ENCODE results near the gene SPTLC1.
"Not testable (repeated sequence)": the region's sequence is repeated elsewhere in the genome, so short reads cannot be mapped to it uniquely, and the experiment has no call there.

The SPTLC1 gene, protein sequence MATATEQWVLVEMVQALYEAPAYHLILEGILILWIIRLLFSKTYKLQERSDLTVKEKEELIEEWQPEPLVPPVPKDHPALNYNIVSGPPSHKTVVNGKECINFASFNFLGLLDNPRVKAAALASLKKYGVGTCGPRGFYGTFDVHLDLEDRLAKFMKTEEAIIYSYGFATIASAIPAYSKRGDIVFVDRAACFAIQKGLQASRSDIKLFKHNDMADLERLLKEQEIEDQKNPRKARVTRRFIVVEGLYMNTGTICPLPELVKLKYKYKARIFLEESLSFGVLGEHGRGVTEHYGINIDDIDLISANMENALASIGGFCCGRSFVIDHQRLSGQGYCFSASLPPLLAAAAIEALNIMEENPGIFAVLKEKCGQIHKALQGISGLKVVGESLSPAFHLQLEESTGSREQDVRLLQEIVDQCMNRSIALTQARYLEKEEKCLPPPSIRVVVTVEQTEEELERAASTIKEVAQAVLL

DNA sequence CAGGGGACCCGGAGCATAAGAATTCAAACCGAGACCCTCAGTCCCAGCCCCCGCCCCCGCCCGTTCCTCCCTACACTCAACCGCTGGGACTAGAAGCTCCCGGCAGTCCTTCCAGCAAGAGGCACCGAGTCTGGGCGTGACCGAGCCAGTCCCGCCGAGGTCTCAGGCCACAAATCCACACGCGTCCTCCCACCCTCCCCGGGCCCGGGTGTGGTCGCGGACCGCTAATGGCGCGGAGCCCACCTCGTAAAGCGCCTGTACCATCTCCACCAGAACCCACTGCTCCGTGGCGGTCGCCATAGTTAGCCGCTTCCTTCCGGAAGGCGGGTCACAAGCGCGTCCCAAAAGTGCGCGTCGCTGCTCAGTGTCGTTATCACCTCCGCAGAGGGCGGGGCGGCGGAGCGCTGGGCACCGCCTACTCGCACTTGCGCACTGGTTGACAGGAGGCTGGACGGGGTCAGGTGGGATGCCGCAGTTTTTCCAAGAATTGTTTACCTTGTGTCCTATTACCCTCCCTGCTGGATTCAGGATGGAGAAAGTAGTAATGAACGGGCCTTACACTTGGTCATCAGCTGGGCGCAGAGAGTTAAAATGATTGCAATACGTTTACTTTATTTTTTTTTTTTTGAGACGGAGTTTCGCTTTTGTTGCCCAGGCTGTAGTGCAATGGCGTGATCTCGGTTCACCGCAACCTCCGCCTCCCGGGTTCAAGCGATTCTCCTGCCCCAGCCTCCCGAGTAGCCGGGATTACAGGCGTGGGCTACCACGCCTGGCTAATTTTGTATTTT is at the start of gene SPTLC1:
Gene SPTLC1 (minus strand): TSS at position 343 of the 788 bp plus-strand sequence. CDS start 43 bp downstream, at position 300.
- peak; percentile 97 for DNase-seq
- Mint-ChIP-seq H3K27me3 (no peaks in the 10 kb centered on the region), H3K36me3 (ENCODE audit: low read depth) (peaks cover 15% of the 10 kb centered on the region), H3K4me3 (peak within 1 kb of the TSS; percentile 99), H3K4me1 (ENCODE audit: low read depth) (peaks cover 38% of the 10 kb centered on the region), H3K27ac (peak within 1 kb of the TSS; percentile 99), H3K9me3 (no peaks in the 10 kb centered on the region)

- Mint-ChIP-seq H3K36me3 (ENCODE audit: low read depth) (no peaks in the 10 kb centered on the region), H3K9me3 (peaks cover 16% of the 10 kb centered on the region), H3K27me3 (peaks cover 18% of the 10 kb centered on the region), H3K4me1 (ENCODE audit: low read depth) (no peaks in the 10 kb centered on the region), H3K4me3 (no peak overlapping the region), H3K27ac (no peak overlapping the region)
- DNase-seq: no peak
Measured at GRCh38 chr9:92164975-92165374, 49.8 kb upstream of the SPTLC1 start.

DNA sequence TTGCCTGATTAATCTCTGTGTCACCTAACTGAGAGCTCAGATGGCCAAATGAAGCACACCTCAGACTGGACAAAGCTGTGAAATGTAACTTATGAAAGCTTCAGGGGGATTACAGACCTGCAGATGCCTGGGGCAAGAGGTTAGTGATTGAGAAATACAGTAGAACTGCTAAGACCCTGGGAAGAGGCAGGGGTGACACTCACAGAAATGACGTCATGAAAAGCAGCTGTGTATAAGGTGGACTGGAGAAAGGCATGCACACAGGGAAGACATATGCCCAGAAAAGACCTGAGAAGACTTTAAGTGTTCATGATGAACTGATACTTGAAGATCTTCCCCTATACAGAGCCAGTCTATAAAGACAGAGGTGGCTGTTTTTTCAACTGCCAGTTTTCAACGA is 49.3 kb upstream of the SPTLC1 start:
- H3K27ac Mint-ChIP-seq: no peak overlapping the region

GRCh38 chr9:92163276-92163675 is 48.1 kb upstream of the SPTLC1 start:
- Mint-ChIP-seq H3K27me3 (peaks cover 26% of the 10 kb centered on the region), H3K9me3 (peaks cover 16% of the 10 kb centered on the region), H3K4me1 (ENCODE audit: low read depth) (no peaks in the 10 kb centered on the region), H3K27ac (no peak overlapping the region), H3K36me3 (ENCODE audit: low read depth) (no peaks in the 10 kb centered on the region), H3K4me3 (no peak overlapping the region)
- DNase-seq: no peak

More for the DNA sequence above, 49.3 kb upstream of the SPTLC1 start:
- peaks cover 16% of the 10 kb centered on the region for H3K27me3 Mint-ChIP-seq
- H3K36me3 Mint-ChIP-seq (ENCODE audit: low read depth): no peaks in the 10 kb centered on the region
- peaks cover 16% of the 10 kb centered on the region for H3K9me3 Mint-ChIP-seq
- H3K4me3 Mint-ChIP-seq: no peak overlapping the region
- H3K4me1 Mint-ChIP-seq (ENCODE audit: low read depth): no peaks in the 10 kb centered on the region
- no peak for DNase-seq

GRCh38 chr9:92160786-92161185 is 45.6 kb upstream of the SPTLC1 start:
- Mint-ChIP-seq H3K27me3 (peaks cover 22% of the 10 kb centered on the region), H3K36me3 (ENCODE audit: low read depth) (no peaks in the 10 kb centered on the region), H3K9me3 (peaks cover 16% of the 10 kb centered on the region), H3K27ac (no peak overlapping the region), H3K4me1 (ENCODE audit: low read depth) (no peaks in the 10 kb centered on the region), H3K4me3 (no peak overlapping the region)
- DNase-seq: no peak

DNA sequence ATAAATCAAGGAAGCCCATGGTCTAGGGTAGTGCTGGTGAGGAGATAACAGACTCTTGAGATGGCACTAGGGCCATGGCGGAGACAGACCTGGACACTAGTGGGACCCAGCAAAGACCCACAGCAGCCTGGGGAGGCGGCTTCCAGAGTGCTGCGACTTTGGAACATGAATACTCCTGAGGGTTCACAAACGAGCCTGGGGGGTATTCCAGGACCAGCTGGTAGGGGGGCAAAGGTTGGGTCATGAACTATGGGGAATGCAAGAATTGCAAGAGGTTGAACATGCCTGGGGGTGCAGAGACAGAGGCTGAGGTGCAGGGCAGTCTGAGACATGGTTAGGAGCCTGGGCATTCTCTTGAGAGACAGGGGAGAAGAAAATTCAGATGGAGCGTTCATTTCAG is 43.8 kb upstream of the SPTLC1 start:
- no peaks in the 10 kb centered on the region for H3K36me3 Mint-ChIP-seq (ENCODE audit: low read depth)
- H3K27ac Mint-ChIP-seq: no peak overlapping the region
- no peaks in the 10 kb centered on the region for H3K4me1 Mint-ChIP-seq (ENCODE audit: low read depth)
- peaks cover 22% of the 10 kb centered on the region for H3K27me3 Mint-ChIP-seq
- H3K4me3 Mint-ChIP-seq: no peak overlapping the region
- peaks cover under 1% of the 10 kb centered on the region for H3K9me3 Mint-ChIP-seq
- DNase-seq: no peak

DNA sequence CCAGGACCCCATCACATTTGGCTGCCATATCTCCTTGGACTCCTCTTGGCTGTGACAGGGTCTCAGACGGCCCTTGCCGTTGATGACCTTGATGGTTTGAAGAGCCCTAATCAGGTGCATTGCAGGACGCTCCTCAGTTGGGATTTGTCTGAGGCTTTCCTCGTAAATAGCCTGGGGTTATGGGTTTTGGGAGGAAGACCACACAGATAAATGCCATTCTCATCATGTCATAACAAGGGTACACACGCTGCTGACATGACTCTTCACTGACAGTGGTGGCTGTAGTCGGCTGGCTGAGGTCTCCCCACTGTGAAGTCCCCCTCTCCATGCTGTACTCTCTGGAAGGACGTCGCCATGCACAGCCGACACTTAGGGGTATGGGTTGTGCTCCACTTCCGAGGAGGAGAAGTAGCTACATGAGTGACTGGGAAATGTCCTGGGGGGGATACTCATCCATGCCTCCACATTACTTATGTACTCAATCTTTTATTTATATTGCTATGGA is 42.9 kb upstream of the SPTLC1 start:
- no peak for DNase-seq
- no peaks in the 10 kb centered on the region for H3K36me3 Mint-ChIP-seq (ENCODE audit: low read depth)
- H3K27me3 Mint-ChIP-seq: peaks cover 22% of the 10 kb centered on the region
- no peak overlapping the region for H3K4me3 Mint-ChIP-seq
- H3K9me3 Mint-ChIP-seq: no peaks in the 10 kb centered on the region
- H3K4me1 Mint-ChIP-seq (ENCODE audit: low read depth): no peaks in the 10 kb centered on the region
- no peak overlapping the region for H3K27ac Mint-ChIP-seq

GRCh38 chr9:92155736-92156135 is 40.5 kb upstream of the SPTLC1 start:
- H3K36me3 Mint-ChIP-seq (ENCODE audit: low read depth); H3K27ac Mint-ChIP-seq: not testable (repeated sequence)

DNA sequence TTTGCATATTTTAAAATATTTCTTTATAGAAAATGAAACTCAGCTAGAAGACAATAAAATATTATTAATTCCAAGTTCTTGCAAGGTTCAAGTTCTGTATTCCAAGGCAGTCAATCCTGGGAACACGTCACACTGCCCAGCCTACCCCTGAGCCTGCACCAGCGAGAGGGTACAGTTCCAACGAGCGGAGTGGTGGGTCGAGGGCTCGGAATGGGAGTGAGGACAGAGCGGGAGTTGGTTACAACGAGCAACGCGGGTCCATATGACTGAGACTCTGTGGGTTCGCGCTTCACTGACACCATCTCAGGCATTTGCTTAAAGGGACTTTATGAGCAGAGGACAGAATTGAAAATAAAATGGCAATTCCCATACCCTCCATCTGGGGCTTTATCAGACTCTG is 40.0 kb upstream of the SPTLC1 start:
- H3K36me3 Mint-ChIP-seq (ENCODE audit: low read depth): no peaks in the 10 kb centered on the region
- H3K9me3 Mint-ChIP-seq: no peaks in the 10 kb centered on the region
- H3K4me3 Mint-ChIP-seq: no peak overlapping the region

More at GRCh38 chr9:92155736-92156135, 40.5 kb upstream of the SPTLC1 start:
- H3K9me3 Mint-ChIP-seq; DNase-seq; H3K4me1 Mint-ChIP-seq (ENCODE audit: low read depth); H3K4me3 Mint-ChIP-seq: not testable (repeated sequence)
- H3K27me3 Mint-ChIP-seq: peaks cover 22% of the 10 kb centered on the region

GRCh38 chr9:92153466-92154415 is 38.5 kb upstream of the SPTLC1 start:
- not testable (repeated sequence) for DNase-seq; H3K4me3 Mint-ChIP-seq; H3K4me1 Mint-ChIP-seq (ENCODE audit: low read depth); H3K9me3 Mint-ChIP-seq; H3K27ac Mint-ChIP-seq; H3K36me3 Mint-ChIP-seq (ENCODE audit: low read depth)
- peaks cover 20% of the 10 kb centered on the region for H3K27me3 Mint-ChIP-seq

More for the DNA sequence above, 40.0 kb upstream of the SPTLC1 start:
- Mint-ChIP-seq H3K4me1 (ENCODE audit: low read depth) (no peaks in the 10 kb centered on the region), H3K27ac (no peak overlapping the region), H3K27me3 (peaks cover 21% of the 10 kb centered on the region)
- no peak for DNase-seq

- H3K4me3 Mint-ChIP-seq: no peak overlapping the region
- H3K27ac Mint-ChIP-seq: no peak overlapping the region
- no peaks in the 10 kb centered on the region for H3K9me3 Mint-ChIP-seq
- no peaks in the 10 kb centered on the region for H3K4me1 Mint-ChIP-seq (ENCODE audit: low read depth)
- no peak for DNase-seq
- peaks cover 16% of the 10 kb centered on the region for H3K27me3 Mint-ChIP-seq
- H3K36me3 Mint-ChIP-seq (ENCODE audit: low read depth): no peaks in the 10 kb centered on the region
Measured at GRCh38 chr9:92151691-92152393, 36.6 kb upstream of the SPTLC1 start.

DNA sequence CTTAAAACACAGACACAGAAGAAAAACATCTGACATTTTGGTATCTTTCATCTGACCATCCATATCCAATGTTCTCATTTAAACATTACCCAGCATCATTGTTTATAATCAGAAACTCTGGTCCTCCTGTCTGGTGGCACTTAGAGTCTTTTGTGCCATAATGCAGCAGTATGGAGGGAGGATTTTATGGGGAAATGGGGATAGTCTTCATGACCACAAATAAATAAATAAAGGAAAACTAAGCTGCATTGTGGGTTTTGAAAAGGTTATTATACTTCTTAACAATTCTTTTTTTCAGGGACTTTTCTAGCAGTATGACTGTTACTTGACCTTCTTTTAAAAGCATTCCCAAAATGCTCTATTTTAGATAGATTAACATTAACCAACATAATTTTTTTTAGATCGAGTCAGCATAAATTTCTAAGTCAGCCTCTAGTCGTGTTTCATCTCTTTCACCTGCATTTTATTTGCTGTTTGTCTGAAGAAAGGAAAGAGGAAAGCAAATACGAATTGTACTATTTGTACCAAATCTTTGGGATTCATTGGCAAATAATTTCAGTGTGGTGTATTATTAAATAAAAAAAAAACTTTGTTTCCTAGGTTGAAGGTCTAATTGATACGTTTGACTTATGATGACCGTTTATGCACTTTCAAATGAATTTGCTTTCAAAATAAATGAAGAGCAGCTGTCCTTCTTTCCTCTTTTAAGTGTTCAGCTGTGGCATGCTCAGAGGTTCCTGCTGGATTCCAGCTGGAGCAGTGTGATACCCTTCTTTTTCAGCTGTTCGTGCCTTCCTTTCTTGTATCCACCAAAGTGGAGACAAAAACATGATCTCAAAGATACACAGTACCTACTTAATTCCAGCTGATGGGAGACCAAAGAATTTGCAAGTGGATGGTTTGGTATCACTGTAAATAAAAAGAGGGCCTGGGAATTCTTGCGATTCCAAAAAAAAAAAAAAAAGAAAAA is 35.6 kb upstream of the SPTLC1 start:
- DNase-seq; H3K36me3 Mint-ChIP-seq (ENCODE audit: low read depth); H3K27ac Mint-ChIP-seq; H3K4me1 Mint-ChIP-seq (ENCODE audit: low read depth); H3K9me3 Mint-ChIP-seq; H3K4me3 Mint-ChIP-seq: not testable (repeated sequence)
- H3K27me3 Mint-ChIP-seq: peaks cover 23% of the 10 kb centered on the region

DNA sequence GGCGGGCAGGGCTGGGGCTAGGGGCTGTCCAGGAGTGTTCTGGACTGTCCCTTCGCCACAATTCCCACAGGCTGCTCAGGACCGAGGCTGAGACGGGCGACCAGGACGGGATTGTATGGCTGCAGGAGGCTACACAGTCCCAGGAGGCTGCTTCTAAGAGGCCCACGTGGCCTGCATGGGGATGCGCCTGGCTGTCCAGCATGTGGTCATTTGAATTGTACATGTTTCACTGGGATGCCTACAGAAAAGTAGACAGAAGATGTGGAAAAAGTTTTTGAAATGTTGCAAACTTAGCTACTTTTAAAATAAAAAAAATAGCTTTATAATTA is 32.6 kb upstream of the SPTLC1 start:
- Mint-ChIP-seq H3K36me3 (ENCODE audit: low read depth) (no peaks in the 10 kb centered on the region), H3K27me3 (peaks cover 50% of the 10 kb centered on the region), H3K27ac (no peak overlapping the region), H3K9me3 (no peaks in the 10 kb centered on the region), H3K4me1 (ENCODE audit: low read depth) (no peaks in the 10 kb centered on the region), H3K4me3 (no peak overlapping the region)
- no peak for DNase-seq

Data from activated T-cell treated with anti-CD3 and anti-CD28 coated beads, Interleukin-2, amount 50 U/mL, for 24 hours (primary cell).